GM21528 (cell line): ENCODE measurements around the gene PAQR8.
"Not testable (repeated sequence)": the region's sequence is repeated elsewhere in the genome, so short reads cannot be mapped to it uniquely, and the experiment has no call there.

Source experiments
- ATAC-seq: cut with Tn5 transposase; IDR thresholded peaks from one replicate; pipeline ENCODE4 v1.9.1; 2021; ENCODE audit warnings: mild to moderate bottlenecking, moderate library complexity; ENCODE audit not compliant: unreplicated experiment, low FRiP score

The PAQR8 gene

DNA sequence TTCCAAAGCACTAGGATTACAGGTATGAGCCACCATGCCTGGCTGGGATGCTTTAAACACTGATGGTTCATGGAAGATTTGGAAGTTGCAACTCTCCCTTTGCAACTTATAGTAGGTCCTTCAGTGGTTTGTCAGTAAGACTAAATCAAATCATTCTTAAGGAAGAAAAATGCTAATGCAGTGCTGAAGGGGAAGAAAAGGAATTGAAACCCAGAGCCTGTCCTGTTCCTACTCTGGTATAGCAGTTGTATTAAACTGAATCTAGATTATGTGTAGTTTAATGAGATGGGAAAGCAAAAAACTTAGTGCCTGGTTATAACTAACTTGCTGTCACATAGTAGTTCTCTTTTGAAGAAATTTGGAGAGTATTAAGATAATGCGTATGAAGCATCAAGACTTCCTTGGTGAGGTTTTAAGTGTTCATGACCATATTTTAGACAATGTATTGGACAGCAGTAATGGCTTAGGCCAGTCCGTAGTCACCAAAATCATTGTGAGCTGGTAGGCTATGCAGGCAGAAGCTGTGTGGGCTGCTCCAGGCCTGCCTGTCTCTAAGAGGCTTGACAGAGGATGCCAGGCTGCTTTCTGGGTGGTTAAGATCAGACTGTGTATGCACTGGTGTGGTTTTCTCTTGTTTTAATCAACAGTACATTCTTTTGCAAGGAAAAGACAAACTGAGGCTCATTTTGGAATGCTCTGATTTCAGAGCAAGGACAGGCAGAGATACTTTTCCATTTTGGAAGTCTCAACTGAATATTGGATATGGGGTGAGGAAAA lies 14.0 kb downstream of the PAQR8 start:
- no peak for ATAC-seq

DNA sequence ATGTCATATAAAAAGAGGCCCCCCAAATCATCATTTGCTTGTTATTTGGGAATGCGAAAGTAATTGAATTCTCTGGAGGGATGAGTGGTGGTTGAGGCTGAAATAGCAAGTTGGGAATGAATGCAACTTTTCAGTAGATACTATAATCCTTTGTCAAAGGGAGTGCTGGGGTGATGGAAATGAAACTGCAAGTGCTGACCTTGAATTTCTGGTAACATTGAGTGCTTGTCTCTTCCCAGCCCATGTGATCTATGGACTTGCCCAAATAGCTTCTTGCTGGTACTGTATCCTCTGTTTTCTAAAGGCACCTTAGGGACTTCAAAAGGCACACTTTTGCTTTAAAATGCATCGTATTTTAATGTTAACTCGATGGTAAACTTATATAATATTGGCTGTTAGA lies 14.8 kb downstream of the PAQR8 start:
- ATAC-seq, result no peak

DNA sequence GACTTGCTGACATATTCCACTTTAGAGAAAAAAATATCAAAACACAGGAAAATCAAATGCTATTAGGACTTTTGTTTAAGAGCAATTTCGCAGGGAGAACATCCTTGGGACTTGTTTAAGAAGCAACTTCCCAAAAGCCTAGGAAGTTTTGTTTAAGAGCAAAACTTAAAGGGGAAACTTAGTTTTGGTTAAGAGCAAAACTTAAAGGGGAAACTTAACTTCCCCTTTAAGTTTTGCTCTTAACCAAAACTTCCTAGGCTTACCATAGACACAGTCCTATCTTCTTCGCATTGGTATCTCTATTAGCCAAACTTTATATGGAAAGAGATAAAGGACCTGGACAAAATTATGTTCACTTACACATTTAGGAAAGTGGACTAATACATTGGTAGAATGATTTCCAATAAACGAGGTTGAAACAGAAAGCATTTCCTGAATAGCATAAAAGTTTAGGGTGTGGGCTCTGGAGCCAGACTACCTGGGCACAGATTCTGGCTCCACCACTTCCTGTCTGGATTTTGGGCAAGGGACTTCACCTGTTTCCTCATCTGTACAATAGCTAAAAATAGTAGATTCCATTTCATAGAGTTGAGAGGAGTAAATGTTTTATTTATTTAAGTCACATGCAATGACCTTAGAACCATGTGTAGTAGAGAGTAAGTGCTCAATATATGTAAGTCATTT lies 15.7 kb downstream of the PAQR8 start:
- peak; percentile 67 for ATAC-seq

DNA sequence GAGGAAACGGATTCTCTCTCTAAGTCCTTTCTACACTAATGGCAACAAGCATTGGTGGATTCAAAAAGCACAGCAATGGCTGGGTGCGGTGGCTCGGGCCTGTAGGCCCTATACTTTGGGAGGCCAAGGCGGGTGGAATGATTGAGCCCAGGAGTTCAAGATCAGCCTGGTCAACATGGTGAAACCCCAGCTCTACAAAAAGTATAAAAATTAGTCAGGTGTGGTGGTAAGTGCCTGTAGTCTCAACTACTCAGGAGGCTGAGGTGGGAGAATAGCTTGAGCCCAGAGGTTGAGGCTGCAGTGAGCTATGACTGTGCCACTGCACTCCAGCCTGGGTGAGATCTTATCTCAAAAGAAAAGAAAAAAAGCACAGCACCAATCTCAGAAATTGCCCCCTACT lies 19.3 kb downstream of the PAQR8 start:
- ATAC-seq, result no peak

DNA sequence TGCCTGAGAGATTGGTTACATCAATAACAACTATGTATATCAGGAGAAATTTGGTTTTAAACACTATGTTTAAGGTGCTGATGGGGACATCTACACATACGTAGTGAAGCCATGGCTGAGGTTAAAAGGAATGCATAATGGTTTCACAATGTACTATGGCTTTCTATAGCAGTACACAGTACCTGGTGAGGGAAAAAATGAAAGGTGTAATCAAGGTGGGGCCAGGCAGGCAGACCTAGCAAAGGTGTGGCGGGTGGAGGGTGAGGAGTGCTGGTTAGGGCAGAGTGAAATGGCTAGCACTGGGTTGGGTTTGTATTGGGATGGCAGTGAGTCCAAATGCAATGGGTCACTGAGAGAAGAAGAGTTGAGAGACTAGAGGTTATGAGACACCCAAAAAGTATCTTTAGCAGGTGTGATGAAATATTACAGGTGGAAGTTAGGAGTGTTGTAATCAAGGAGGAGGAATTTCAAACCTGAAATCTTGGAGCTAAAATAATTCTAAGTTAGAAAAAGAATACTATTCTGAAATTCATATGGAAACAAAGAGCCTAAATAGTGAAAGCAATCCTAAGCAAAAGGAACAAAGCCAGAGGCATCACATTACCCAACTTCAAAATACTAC lies 22.3 kb downstream of the PAQR8 start:
- no peak for ATAC-seq

DNA sequence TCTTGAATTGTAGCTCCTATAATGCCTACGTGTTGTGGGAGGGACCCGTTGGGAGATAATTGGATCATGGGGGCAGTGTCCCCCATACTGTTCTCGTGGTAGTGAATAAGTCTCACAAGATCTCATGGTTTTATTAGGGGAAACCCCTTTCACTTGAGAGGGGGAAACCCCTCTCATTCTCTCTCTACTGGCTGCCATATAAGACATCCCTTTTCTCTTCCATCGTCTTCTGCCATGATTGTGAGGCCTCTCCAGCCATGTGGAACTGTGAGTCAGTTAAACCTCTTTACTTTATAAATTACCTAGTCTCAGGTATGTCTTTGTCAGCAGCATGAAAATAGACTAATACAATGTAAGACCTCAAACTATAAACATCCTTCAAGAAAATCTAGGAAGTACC lies 23.1 kb downstream of the PAQR8 start:
- ATAC-seq, result no peak

DNA sequence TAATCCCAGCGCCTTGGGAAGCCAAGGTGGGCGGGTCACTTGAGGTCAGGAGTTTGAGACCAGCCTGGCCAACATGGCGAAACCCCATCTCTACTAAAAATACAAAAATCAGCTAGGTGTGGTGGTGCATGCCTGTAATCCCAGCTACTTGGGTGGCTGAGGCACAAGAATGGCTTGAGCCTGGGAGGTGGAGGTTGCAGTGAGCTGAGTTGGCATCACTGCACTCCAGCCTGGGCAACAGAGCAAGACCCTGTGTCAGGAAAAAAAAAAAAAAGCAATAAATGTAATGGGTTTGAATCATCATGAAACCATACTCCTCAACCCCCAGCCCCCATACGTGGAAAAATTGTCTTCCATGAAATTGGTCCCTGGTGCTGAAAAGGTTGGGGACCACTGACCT lies 26.2 kb downstream of the PAQR8 start:
- ATAC-seq, result not testable (repeated sequence)

DNA sequence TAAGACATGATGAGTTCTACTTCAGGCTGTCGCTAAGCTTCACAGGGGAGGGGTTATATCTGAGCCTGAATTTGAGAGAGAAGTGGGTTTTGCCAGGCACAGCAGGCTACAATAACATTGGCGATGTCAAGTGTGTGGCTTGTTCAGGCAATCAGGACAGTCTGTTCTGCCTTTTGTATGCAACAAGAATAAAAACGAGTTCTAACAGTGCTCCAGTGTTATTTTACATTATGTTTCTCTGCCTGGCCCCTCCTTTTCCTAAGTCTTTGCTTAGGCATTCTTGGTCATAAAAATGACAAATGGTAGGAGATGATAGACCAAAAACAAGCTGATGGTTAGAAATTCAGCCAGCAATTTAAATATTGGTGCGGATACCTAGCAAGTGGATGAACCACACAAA lies 26.8 kb downstream of the PAQR8 start:
- ATAC-seq, result no peak

DNA sequence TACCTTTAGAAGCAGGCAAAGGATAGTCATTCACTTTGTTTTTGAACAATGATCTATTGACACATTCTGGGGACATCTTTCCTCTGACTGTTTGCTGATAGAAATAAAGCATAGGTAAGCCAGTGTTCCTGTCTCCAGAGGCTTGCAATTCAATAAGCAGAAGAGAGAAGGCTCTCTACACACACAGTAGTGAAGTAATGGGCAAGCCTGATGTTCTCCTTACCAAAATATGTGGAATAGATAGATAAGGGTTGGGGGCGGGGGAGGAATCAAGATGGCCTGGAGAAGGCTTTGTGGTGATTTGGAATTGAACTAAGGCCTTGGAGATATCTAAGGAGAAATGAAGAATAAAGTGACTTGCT lies 27.3 kb downstream of the PAQR8 start:
- no peak for ATAC-seq

DNA sequence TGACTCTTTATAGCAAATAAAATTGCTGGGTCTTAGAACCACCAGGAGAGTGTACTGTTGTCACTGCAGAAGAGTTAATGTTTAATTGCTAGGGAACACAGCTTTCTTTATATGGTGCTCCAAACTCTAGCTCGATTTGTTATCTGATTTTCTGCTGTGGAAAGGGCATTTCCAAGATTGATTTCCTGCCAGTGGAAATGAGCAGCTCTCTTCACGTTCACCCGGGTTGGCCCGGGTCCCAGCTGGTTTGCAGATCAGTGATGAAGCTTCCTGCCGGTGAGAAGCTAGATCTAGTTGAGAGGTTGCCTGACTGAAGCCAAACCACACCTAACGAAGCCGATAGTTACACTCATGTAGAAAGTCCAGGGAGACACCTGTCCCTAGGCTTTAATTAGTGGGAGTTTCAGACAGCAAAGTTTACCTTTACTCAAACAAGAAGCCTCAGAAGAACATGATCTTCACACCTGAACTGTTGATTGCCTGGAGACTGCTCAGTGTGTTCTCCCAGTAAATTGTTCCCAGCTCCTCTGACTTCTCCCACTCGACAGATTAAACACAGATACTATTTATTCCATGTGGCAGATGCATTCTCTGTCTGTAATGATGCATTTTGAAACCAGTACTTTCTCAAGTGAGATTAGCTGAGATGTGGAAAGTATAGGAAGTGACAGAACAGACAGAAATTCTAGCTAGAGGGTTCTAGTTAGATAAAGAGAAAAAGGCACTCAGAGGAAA lies 27.8 kb downstream of the PAQR8 start:
- peak; percentile 64 for ATAC-seq

DNA sequence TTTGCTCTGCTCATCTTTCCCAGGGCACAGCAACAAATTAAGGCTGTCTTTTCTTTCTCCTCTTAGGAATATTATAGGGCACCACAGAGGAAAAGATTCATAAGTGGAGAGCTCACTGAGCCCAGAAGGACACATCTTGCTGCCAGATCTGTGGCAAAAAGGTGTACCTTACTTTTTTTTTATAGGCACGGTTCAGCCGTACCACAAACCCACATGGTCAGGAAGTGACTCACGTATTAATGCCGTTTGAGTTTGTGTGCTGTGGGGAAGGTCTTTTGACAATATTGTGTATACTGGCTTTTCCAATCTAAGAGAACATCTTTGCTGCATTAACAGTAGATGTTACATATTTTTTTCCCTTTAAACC lies 28.4 kb downstream of the PAQR8 start:
- peak; percentile 57 for ATAC-seq

DNA sequence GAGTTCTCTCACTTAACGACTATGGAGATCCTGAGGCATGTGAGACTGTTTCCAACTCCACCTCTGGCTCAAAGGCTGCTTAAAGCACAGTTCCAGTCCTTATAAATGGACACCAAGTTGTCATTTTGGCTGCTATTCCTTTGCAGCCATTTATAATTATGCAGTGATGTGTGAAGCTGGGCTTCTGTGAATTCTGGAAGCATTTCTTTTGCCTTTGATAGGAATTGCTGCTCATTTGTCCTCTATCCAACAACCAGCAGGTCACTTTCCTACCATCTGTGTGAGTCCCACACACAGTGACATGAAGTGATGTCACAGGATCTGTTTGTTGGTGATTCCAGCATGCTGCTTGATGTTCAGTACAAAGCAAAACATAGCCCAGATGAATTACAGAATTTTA lies 29.6 kb downstream of the PAQR8 start:
- no peak for ATAC-seq

DNA sequence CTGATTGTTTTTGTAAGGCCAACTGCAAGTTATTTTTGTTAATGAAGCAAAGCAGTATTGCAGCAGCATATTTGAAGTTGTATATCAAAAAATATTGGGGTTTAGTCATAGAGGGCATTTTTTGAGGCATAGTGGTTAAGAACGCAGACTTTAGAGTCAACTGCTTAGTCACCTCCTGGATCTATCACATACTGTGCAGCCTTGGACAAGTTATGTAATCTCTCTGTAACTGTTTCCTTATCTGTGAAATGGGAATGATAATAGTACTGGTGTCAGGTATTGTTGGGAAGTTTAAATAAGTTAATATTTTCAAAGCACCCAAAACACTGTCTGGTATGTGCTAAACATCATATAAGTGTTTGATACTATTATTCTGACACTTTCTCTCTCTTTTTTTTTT lies 31.0 kb downstream of the PAQR8 start:
- no peak for ATAC-seq

DNA sequence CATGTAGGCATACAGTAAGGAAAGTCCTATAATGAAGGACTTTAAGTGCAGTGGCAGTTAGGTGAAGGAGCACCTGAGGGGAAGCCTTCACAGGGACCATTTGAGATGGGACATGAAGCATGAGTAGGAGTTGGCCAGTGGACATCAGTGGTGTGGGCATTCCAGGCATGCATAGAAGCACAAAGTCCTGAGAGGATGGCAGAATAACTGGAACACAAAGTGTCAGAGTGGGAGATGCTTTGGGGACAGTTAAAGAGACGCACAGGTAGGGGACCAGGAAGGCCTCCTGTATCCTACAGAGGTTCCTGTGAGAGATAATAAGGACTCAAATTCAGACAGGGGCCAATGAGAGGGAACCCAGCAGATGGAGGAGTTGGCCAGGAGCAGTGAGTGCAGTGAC lies 31.8 kb downstream of the PAQR8 start:
- peak; percentile 9 for ATAC-seq

DNA sequence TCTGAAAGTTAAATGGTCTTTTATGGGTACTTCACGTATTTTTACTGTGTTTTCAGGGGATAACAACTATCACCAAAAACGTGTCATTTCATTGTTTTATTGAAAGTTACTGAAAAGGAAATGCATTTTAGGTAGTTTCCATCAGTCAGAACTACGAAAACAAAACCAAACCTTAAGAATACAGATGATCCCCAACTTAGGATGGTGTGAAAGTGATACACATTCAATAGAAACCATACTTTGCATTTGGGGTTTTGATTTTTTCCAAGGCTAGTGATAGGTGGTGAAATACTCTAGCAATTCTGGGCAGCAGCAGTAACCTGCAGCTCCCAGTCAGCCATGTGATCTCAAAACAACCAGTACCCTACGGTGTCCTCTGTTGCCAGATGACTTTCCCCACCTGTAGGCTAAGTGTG lies 32.3 kb downstream of the PAQR8 start:
- peak; percentile 63 for ATAC-seq

DNA sequence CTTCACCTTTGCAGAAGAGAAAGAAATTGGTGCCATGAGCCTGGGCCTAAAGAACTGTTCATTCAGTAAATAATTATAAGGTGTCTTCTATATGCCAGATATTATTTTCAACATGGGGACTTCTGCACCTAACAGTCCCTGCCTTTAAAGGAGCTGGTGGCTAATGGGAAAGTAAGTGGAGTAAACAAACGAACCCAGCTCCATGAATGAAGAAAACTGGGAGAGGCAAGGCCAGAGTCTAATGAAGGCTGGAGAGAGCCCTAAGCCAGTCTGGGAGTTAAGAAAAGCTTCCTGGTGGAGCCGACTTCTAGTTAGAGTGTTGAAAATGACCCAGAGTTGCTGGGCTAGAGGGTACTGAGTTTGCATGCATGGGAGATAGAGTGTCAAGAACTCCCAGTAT lies 34.0 kb downstream of the PAQR8 start:
- no peak for ATAC-seq

DNA sequence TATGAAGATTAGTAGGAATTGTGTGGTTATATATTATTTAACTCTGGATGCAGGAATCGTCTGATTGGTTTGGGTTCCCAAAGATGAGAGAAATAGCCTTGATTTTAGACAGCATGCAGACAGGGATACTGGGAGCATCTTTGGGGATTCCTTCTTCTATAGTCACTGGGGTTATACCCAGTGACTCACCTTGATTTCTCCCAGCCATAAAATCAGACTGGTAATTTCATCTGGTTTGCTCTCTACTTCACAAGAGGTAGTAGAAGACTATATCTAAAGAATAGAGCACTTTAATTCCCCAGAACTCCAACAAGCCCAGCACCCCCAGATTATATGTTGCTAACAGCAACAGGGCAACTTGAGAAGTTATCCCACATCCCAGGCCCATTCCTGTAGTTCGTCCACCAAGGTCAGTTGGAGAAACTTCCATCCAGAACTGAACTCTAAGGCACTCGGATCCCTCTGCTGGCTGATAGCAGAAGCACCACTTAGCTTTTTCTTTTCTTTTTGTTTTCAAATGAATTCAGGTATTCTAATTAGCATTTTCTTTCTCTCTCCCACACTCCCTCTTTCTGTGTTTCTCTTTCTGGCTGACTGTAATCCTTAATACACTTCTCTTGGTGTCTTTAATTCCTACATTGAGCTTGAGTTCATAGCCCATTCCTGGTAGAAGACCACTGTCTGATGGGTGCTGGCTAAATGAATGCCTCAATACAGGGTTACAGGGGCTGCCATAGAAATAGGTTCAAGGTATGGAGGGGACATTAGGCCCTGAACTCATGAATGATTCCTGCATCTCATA lies 37.8 kb downstream of the PAQR8 start:
- peak; percentile 46 for ATAC-seq

DNA sequence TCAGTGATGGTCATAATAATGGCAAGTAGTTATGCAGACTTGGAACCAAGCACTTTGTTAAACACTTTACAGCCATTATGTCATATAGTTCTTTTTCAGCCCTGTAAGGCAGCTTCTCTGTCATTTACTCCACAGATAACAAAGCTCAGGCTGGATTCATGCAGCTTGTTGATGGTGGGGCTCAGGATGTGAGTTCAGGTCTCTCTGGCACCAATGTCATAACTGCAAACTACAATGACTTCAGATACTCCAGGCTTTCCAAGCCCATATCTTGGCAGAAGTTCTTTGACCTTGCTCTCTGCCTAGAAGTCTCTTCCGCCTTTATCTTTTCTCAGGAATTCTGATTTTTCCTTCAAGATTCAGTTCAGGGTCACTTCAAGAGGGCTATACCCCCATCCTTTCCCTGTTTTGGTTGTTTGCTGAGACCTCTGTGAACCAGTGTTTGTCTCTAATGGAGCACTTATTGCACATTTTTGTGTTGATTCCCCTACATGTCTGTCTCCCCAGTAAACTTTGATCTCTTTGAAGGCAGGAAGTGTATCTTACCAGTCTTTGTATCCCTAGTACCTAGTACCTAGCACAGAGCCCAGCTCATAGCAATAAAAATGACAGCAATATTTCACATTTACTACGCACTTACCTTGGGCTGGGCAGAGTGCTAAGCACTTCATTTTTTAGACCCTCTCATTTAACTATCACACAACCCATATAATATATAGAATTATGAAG lies 38.5 kb downstream of the PAQR8 start:
- ATAC-seq, result no peak

DNA sequence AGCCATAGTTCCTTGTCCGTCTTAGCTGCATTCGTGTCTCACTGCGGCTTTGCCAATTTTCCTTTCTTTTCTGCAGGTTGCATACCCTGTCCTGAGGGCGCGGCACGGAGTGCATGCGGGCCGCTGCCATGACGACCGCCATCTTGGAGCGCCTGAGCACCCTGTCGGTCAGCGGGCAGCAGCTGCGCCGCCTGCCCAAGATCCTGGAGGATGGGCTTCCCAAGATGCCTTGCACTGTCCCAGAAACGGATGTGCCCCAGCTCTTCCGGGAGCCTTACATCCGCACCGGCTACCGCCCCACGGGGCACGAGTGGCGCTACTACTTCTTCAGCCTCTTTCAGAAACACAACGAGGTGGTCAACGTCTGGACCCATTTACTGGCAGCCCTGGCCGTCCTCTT lies 41.1 kb downstream of the PAQR8 start:
- no peak for ATAC-seq

DNA sequence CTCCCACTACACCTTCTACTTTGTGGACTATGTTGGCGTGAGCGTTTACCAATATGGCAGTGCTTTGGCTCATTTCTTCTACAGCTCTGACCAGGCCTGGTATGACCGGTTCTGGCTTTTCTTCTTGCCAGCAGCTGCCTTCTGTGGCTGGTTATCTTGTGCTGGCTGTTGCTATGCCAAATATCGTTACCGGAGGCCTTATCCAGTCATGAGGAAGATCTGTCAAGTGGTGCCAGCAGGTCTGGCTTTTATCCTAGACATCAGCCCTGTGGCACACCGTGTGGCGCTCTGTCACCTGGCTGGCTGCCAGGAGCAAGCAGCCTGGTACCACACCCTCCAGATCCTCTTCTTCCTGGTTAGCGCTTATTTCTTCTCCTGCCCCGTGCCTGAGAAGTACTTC lies 41.7 kb downstream of the PAQR8 start:
- no peak for ATAC-seq
